Neutrophil (primary cell): ENCODE data around the gene LRRC28.

Experiments
- H3K27ac ChIP-seq: fragments of 200-600 bp; sonication (generic); 2 replicates; pipeline ENCODE4 v1.5.1; 2016; ENCODE audit warnings: mild to moderate bottlenecking, moderate library complexity
- H3K27me3 ChIP-seq: fragments of 200-600 bp; sonication (generic); 2 replicates; pipeline ENCODE4 v1.6.0; 2016; ENCODE audit warnings: mild to moderate bottlenecking
- H3K36me3 ChIP-seq: fragments of 200-600 bp; sonication (generic); 2 replicates; pipeline ENCODE4 v1.5.1; 2017
- H3K4me1 ChIP-seq, 2 experiments: fragments of 200-600 bp in 1 of 2; sonication (generic) in 1 of 2; 1 replicate in 1 of 2; 2 replicates in 1 of 2; pipeline versions ENCODE4 v1.5.1 to v1.6.1; 2013 to 2016; ENCODE audit warnings: low read depth in 1 of 2, low read length in 1 of 2, mild to moderate bottlenecking in 1 of 2, moderate library complexity in 1 of 2; ENCODE audit not compliant: control insufficient read depth in 1 of 2, insufficient read depth in 1 of 2
- H3K4me3 ChIP-seq, 2 experiments: fragments of 200-600 bp in 1 of 2; sonication (generic) in 1 of 2; 1 replicate in 1 of 2; 2 replicates in 1 of 2; pipeline ENCODE4 v1.5.1; 2013 to 2016; ENCODE audit warnings: low read depth in 1 of 2, low read length in 1 of 2, mild to moderate bottlenecking in 1 of 2, moderate library complexity in 1 of 2
- H3K9me3 ChIP-seq: fragments of 200-600 bp; sonication (generic); 2 replicates; pipeline ENCODE4 v1.5.1; 2016
- TF ChIP-seq, protein P1 (sequence below): fragments of 200-600 bp; sonication (generic); IDR thresholded peaks from 2 replicates; pipeline ENCODE4 v1.5.1; 2016; ENCODE audit warnings: antibody characterized with exemption

LRRC28 gene

DNA sequence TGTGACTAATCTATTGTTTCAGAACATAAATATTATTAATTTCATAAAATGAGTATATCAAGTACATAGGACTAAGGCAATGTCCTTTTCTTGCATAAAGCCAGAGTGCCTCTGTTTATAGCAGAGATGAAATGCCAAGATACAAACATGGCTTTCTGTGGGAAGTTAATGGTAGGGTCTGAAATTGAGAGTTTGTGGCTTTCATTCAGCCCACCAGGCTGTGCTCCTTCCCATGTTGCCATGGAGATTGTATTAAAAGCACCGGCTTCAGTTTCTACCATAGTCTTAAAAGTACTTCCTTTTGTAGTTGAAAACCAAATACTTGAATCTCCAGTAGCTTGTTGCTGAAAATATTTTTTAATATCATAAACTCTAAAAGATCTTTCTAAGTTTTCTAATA lies 114.0 kb downstream of the LRRC28 start:
- H3K27me3 ChIP-seq: no peaks in the 10 kb centered on the region
- no peak overlapping the region for H3K27ac ChIP-seq
- peaks cover 13 to 23% of the 10 kb centered on the region in 2 experiments for H3K4me1 ChIP-seq
- H3K36me3 ChIP-seq: no peaks in the 10 kb centered on the region
- TF ChIP-seq, protein P1, sequence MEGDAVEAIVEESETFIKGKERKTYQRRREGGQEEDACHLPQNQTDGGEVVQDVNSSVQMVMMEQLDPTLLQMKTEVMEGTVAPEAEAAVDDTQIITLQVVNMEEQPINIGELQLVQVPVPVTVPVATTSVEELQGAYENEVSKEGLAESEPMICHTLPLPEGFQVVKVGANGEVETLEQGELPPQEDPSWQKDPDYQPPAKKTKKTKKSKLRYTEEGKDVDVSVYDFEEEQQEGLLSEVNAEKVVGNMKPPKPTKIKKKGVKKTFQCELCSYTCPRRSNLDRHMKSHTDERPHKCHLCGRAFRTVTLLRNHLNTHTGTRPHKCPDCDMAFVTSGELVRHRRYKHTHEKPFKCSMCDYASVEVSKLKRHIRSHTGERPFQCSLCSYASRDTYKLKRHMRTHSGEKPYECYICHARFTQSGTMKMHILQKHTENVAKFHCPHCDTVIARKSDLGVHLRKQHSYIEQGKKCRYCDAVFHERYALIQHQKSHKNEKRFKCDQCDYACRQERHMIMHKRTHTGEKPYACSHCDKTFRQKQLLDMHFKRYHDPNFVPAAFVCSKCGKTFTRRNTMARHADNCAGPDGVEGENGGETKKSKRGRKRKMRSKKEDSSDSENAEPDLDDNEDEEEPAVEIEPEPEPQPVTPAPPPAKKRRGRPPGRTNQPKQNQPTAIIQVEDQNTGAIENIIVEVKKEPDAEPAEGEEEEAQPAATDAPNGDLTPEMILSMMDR: no peak
- no peak overlapping the region for H3K4me3 ChIP-seq
- no peaks in the 10 kb centered on the region for H3K9me3 ChIP-seq

DNA sequence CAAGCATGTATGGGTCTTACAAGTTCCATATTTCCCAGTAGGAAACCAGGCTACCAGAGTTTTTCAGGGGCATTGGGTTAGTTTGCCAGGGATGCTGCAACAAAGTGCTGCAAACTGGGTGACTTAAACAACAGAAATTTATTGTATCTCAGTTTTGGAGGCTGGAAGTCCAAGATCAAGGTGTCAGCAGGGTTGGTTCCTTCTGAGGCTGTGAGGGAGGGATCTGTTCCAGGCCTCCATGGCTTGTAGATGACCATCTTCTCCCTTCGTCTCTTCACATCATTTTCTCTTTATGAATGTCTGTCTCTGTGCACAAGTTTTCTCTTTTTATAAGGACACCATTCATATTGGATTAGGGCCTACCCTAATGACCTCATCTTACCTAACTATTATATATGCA lies 114.7 kb downstream of the LRRC28 start:
- TF ChIP-seq, protein P1: no peak
- H3K4me3 ChIP-seq: no peak overlapping the region
- no peaks in the 10 kb centered on the region for H3K9me3 ChIP-seq
- no peaks in the 10 kb centered on the region for H3K27me3 ChIP-seq
- peaks cover 12 to 18% of the 10 kb centered on the region in 2 experiments for H3K4me1 ChIP-seq
- no peaks in the 10 kb centered on the region for H3K36me3 ChIP-seq
- no peak overlapping the region for H3K27ac ChIP-seq

DNA sequence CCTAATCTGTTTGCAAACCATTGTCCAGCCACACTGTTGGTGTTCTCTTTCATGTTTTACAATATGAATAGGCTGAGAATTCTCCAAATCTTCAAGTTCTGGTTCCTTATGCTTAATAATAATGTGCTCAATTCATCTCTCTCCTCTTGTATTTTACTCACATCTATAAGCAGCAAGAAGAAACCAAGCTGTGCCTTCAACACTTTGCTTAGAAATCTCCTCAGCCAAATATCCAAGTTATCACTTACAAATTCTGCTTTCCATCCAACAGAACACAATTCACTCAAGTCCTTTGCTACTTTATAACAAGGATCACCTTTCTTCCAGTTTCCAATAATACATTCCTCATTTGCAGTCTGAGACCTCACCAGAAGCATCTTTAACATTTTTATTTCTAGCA lies 117.5 kb downstream of the LRRC28 start:
- no peak overlapping the region for H3K4me3 ChIP-seq
- H3K9me3 ChIP-seq: no peaks in the 10 kb centered on the region
- no peaks in the 10 kb centered on the region for H3K27me3 ChIP-seq
- peaks cover 12 to 14% of the 10 kb centered on the region in 2 experiments for H3K4me1 ChIP-seq
- TF ChIP-seq, protein P1: no peak
- peak overlapping the region; percentile 55 for H3K27ac ChIP-seq
- H3K36me3 ChIP-seq: no peaks in the 10 kb centered on the region

DNA sequence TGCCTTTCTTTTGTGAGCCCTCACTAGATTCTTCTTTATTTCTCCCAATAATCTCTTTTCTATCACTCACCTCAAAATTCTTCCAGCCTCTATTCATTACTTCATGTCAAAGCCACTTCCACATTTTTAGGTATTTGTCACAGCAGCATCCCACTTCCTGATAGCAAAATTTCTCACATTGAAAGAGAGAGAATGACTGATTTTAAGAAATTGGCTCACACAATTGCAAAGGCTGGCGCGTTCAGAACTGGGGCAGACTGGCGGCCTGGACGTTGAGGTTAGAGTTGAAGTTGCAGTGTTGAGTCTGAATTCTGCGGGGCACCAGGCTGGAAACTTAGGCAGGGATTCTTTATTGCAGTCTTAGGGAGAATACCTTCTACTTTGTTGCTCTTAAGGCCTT lies 117.9 kb downstream of the LRRC28 start:
- Histone ChIP-seq H3K4me1 (peaks cover 12 to 14% of the 10 kb centered on the region in 2 experiments), H3K9me3 (no peaks in the 10 kb centered on the region), H3K27me3 (no peaks in the 10 kb centered on the region), H3K36me3 (no peaks in the 10 kb centered on the region), H3K4me3 (no peak overlapping the region), H3K27ac (peak overlapping the region; percentile 55)
- TF ChIP-seq, protein P1: no peak

DNA sequence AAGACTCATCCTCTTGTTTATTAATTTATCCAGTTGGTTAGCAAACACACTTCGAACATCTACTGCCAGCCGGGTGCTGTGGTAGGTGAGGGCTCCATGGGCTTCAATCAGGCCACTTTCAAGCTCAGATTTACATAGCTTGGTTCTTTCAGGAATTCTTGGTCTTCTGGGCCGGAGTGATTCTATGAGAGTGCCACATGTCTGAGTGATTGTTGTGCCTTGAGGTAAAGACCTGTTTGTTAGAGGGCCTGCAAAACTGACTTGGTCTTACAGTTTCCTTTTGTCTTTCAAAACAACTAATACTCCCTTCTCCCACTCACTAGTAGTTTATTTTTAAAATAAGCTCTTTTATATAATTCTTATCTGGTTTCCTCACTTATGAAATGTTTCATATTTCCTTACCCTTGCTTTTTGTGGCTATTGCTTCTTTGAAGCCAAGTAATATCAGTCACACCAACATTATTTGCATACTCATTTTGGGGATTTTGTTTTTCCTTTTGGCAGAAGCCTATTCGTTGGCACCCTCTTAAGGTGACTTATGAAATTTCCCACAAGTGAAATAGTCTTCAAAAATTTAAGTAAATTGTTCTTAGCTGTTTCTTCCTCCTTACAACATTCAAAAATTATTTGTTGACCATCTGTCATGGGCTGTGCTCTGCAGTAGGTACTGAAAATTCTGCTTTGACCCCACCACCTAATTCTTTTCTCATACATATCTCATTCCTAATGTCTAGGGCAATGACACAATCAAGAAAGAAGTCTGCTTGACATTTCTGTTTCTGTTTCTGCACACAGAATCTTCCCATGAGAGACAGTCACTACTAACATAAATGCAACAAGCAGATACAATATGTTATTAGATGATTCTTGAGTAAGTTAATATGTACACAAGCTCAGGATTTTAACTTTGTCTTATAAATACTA lies 120.2 kb downstream of the LRRC28 start:
- Histone ChIP-seq H3K4me1 (peaks cover 12 to 14% of the 10 kb centered on the region in 2 experiments), H3K9me3 (no peaks in the 10 kb centered on the region), H3K27ac (no peak overlapping the region), H3K27me3 (no peaks in the 10 kb centered on the region), H3K36me3 (no peaks in the 10 kb centered on the region), H3K4me3 (no peak overlapping the region)
- TF ChIP-seq, protein P1: no peak
